ENCODE results near the gene CIDEB. TPM values are rescaled to one million over a fixed set of nuclear protein-coding genes. Genes with fewer than 3 reads are reported as not detected.

CIDEB gene
- polyA plus RNA-seq, 3 donors = 36.4 to 126 (median 63.8) TPM

DNA sequence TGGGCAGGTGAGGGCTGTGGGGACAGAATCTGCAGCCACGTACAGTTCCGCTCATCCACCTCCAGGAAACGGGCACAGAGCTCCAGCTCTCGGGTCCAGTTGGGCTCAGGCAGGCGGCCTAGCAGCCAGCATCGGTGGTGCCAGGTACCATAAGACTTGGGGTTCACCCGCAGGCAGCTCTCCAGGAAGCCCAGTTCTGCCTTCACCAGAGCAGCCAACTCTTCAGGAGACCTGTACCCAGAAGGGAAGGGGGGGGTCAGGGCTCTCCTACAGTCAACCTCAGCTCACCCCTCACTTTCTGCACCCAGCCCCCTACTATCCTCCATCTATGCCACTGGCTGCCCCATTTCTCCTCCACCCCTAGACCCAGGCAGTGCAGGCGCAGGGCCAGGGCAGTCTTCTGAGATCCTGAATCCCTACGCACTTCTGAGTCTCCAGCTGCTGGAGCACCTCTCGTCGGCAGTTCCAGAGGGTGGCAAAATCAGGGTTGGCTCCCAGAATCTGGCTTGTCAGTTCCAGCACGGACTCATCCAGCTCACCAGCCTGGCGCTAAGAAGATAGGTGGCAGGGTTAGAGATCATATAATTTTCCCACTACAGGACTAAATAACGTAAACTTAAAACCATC, 37.8 kb downstream of the CIDEB start:
- TF ChIP-seq, protein P1, sequence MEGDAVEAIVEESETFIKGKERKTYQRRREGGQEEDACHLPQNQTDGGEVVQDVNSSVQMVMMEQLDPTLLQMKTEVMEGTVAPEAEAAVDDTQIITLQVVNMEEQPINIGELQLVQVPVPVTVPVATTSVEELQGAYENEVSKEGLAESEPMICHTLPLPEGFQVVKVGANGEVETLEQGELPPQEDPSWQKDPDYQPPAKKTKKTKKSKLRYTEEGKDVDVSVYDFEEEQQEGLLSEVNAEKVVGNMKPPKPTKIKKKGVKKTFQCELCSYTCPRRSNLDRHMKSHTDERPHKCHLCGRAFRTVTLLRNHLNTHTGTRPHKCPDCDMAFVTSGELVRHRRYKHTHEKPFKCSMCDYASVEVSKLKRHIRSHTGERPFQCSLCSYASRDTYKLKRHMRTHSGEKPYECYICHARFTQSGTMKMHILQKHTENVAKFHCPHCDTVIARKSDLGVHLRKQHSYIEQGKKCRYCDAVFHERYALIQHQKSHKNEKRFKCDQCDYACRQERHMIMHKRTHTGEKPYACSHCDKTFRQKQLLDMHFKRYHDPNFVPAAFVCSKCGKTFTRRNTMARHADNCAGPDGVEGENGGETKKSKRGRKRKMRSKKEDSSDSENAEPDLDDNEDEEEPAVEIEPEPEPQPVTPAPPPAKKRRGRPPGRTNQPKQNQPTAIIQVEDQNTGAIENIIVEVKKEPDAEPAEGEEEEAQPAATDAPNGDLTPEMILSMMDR (IDR thresholded peaks at IDR 0.05) = no peak
- Histone ChIP-seq H3K36me3 (replicated peaks in 1 of 2; ENCODE audit: control insufficient read depth in 1 of 2, insufficient read depth in 2 of 2, low read length in 2 of 2) (peaks cover 50 to 52% of the 10 kb centered on the region in 2 donors), H3K4me1 (ENCODE audit: control insufficient read depth in 1 of 2, insufficient read depth in 2 of 2, low read length in 2 of 2) (peaks cover 41 to 45% of the 10 kb centered on the region in 2 donors), H3K9me3 (replicated peaks in 1 of 2; ENCODE audit: control insufficient read depth in 1 of 2, insufficient read depth in 1 of 2, low read length in 2 of 2) (no peaks in the 10 kb centered on the region), H3K27me3 (ENCODE audit: control insufficient read depth in 2 of 2, insufficient read depth in 2 of 2, low read length in 2 of 2) (no peaks in the 10 kb centered on the region), H2AFZ (ENCODE audit: insufficient read depth, low read depth, low read length, poor library complexity, severe bottlenecking) (no peak overlapping the region), H3K9ac (ENCODE audit: insufficient read depth, low read length, poor library complexity, severe bottlenecking) (no peak overlapping the region), H4K20me1 (ENCODE audit: insufficient read depth, low read length) (no peaks in the 10 kb centered on the region), H3K27ac (ENCODE audit: low read depth in 1 of 2, low read length in 2 of 2) (no peak overlapping the region), H3K4me2 (replicated peaks; ENCODE audit: extremely low read depth, low read length, poor library complexity, severe bottlenecking) (peak overlapping the region; percentile 85), H3K79me2 (ENCODE audit: insufficient read depth, low read length) (peaks cover 34% of the 10 kb centered on the region), H3K4me3 (replicated peaks in 1 of 3; ENCODE audit: low read depth in 2 of 3, low read length in 3 of 3) (no peak overlapping the region)
- intact Hi-C loops (cut with micrococcal nuclease) = loop anchor here in 1 of 2 donors (2.0 kb wide), 1 partner anchor 27 kb away; the partner anchor contains the start of gene TINF2
- H3K36me3 Mint-ChIP-seq = peaks cover 43 to 52% of the 10 kb centered on the region in 2 donors
- H3K4me1 Mint-ChIP-seq = peaks cover 44% of the 10 kb centered on the region
- 99% methylated on average over 9 of the region's 14 CpGs for WGBS (ENCODE audit: insufficient coverage)
- peak overlapping the region in 1 of 7 donors; percentile 15 for H3K27ac Mint-ChIP-seq
- no peak for DNase-seq
- H3K4me3 Mint-ChIP-seq = peak overlapping the region in 1 of 2 donors; percentile 24
- peaks cover 0 to 2% (median 0%) of the 10 kb centered on the region in 7 donors for H3K9me3 Mint-ChIP-seq
- peaks cover 0 to 2% (median 0%) of the 10 kb centered on the region in 3 donors for H3K27me3 Mint-ChIP-seq (ENCODE audit: low read depth in 3 of 3)

- WGBS (ENCODE audit: insufficient coverage) = 97% methylated on average over 7 of the region's 8 CpGs
These were observed 38.4 kb downstream of the CIDEB start for GRCh38 chr14:24269368-24269767.

More at GRCh38 chr14:24269368-24269767, 38.4 kb downstream of the CIDEB start:
- Histone ChIP-seq H3K36me3 (replicated peaks in 1 of 2; ENCODE audit: control insufficient read depth in 1 of 2, insufficient read depth in 2 of 2, low read length in 2 of 2) (peaks cover 55 to 57% of the 10 kb centered on the region in 2 donors), H3K4me1 (ENCODE audit: control insufficient read depth in 1 of 2, insufficient read depth in 2 of 2, low read length in 2 of 2) (peaks cover 35 to 38% of the 10 kb centered on the region in 2 donors), H3K9me3 (replicated peaks in 1 of 2; ENCODE audit: control insufficient read depth in 1 of 2, insufficient read depth in 1 of 2, low read length in 2 of 2) (no peaks in the 10 kb centered on the region), H3K27ac (ENCODE audit: low read depth in 1 of 2, low read length in 2 of 2) (no peak overlapping the region), H3K9ac (ENCODE audit: insufficient read depth, low read length, poor library complexity, severe bottlenecking) (no peak overlapping the region), H3K4me3 (replicated peaks in 1 of 3; ENCODE audit: low read depth in 2 of 3, low read length in 3 of 3) (no peak overlapping the region), H4K20me1 (ENCODE audit: insufficient read depth, low read length) (no peaks in the 10 kb centered on the region), H3K79me2 (ENCODE audit: insufficient read depth, low read length) (peaks cover 34% of the 10 kb centered on the region), H3K27me3 (ENCODE audit: control insufficient read depth in 2 of 2, insufficient read depth in 2 of 2, low read length in 2 of 2) (no peaks in the 10 kb centered on the region), H3K4me2 (replicated peaks; ENCODE audit: extremely low read depth, low read length, poor library complexity, severe bottlenecking) (no peak overlapping the region), H2AFZ (ENCODE audit: insufficient read depth, low read depth, low read length, poor library complexity, severe bottlenecking) (no peak overlapping the region)
- Mint-ChIP-seq H3K27ac (no peak overlapping the region), H3K9me3 (peaks cover 0 to 2% (median 0%) of the 10 kb centered on the region in 7 donors), H3K4me3 (no peak overlapping the region), H3K4me1 (peaks cover 41% of the 10 kb centered on the region), H3K27me3 (ENCODE audit: low read depth in 3 of 3) (peaks cover 0 to 2% (median 0%) of the 10 kb centered on the region in 3 donors), H3K36me3 (peaks cover 49 to 58% of the 10 kb centered on the region in 2 donors)
- intact Hi-C loops (cut with micrococcal nuclease) = no loop called here
- TF ChIP-seq, protein P1 (IDR thresholded peaks at IDR 0.05) = no peak
- no peak for DNase-seq
